ENCODE measurements around the gene ENPP7.

The ENPP7 gene

DNA sequence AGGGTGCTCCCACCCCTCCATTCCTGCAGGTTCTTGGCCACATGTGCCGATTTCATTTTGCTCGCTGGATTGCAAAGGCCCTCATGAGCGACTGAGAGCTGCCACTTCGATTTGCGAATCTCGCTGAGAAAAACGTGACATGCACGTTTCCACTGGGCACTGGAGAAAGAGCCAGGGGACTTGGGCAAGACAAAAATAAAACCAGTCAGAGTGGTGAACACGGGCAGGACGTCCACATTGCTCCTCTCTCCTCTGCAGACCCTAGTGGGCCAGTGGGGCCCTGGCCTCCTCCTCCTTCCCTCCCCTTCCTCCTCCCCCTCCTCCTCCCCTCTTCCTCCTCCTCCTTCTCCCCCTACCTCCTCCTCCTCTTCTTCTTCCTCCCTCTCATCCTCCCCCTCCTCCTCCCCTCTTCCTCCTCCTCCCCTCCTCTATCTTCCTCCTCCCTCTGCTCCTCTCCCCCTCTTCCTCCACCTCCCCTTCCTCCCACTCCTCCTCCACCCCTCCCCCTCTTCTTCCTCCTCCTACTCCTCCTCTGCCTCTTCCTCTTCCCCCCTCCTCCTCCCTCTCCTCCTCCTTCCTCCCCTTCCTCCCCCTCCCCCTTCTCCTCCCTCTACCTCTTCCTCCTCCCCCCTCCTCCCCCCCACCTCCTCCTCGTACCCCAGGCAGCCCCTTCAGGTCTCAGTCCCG is 28.1 kb upstream of the ENPP7 start:
- H3K36me3 ChIP-seq (ENCODE audit: control insufficient read depth, insufficient read depth, low read length): no peaks in the 10 kb centered on the region
- H3K27ac ChIP-seq (ENCODE audit: insufficient read depth, low read depth, low read length, poor library complexity, severe bottlenecking): no peak overlapping the region
- no peak overlapping the region for H3K4me3 ChIP-seq (ENCODE audit: insufficient read depth, low read depth, low read length)
- WGBS, 2 experiments: 83% methylated on average over 12 of the region's 12 CpGs
- peaks cover 8% of the 10 kb centered on the region for H3K4me1 ChIP-seq (ENCODE audit: control insufficient read depth, insufficient read depth, low read length)
- H3K9me3 ChIP-seq (ENCODE audit: control insufficient read depth, low read length): no peaks in the 10 kb centered on the region
- no peaks in the 10 kb centered on the region for H3K27me3 ChIP-seq (ENCODE audit: control insufficient read depth, insufficient read depth, low read length, poor library complexity, severe bottlenecking)

DNA sequence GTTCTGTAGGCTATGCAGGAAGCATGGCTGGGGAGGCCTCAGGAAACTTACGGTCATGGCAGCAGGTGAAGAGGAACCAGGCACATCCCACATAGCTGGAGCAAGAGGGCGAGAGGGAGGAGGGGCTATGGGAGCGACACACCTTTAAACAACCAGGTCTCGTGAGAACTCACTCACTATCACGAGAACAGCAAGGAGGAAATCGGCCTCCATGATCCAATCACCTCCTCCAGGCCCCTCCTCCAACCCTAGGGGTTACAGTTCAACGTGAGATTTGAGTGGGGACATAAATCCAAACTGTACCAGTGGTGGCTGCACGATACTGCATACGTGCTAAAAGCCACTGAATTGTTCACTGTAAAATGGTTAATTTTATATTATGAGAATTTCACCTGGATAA is 26.1 kb upstream of the ENPP7 start:
- WGBS, 2 experiments: 89 to 92% methylated on average over 9 of the region's 9 CpGs
- no peak overlapping the region for H3K4me3 ChIP-seq (ENCODE audit: insufficient read depth, low read depth, low read length)
- H3K27ac ChIP-seq (ENCODE audit: insufficient read depth, low read depth, low read length, poor library complexity, severe bottlenecking): no peak overlapping the region
- no peaks in the 10 kb centered on the region for H3K9me3 ChIP-seq (ENCODE audit: control insufficient read depth, low read length)
- peaks cover 9% of the 10 kb centered on the region for H3K4me1 ChIP-seq (ENCODE audit: control insufficient read depth, insufficient read depth, low read length)
- no peaks in the 10 kb centered on the region for H3K36me3 ChIP-seq (ENCODE audit: control insufficient read depth, insufficient read depth, low read length)
- no peaks in the 10 kb centered on the region for H3K27me3 ChIP-seq (ENCODE audit: control insufficient read depth, insufficient read depth, low read length, poor library complexity, severe bottlenecking)

DNA sequence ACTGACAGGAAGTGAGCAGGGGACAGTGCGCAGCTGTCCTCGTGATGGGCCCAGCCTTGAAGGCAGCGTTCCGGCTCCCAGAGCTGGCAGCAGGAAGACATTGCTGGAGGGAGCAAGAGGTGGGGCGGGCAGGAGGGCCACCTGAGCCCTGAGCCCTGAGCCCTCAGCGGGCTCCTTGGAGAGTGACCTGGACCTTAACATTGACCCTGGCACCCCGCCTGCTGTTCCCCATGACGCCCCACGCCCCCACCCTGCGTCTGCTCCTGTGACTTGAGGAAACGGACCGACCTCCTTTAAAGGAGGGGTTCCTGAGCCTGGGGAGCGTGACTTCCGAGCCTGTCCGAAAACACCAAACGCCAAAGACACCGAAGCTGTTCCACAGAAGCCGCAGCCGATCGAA is 25.1 kb upstream of the ENPP7 start:
- H3K27ac ChIP-seq (ENCODE audit: insufficient read depth, low read depth, low read length, poor library complexity, severe bottlenecking): no peak overlapping the region
- H3K27me3 ChIP-seq (ENCODE audit: control insufficient read depth, insufficient read depth, low read length, poor library complexity, severe bottlenecking): no peaks in the 10 kb centered on the region
- H3K36me3 ChIP-seq (ENCODE audit: control insufficient read depth, insufficient read depth, low read length): no peaks in the 10 kb centered on the region
- no peak overlapping the region for H3K4me3 ChIP-seq (ENCODE audit: insufficient read depth, low read depth, low read length)
- WGBS, 2 experiments: 94 to 95% methylated on average over 20 of the region's 20 CpGs
- H3K9me3 ChIP-seq (ENCODE audit: control insufficient read depth, low read length): no peaks in the 10 kb centered on the region
- H3K4me1 ChIP-seq (ENCODE audit: control insufficient read depth, insufficient read depth, low read length): peaks cover 9% of the 10 kb centered on the region

DNA sequence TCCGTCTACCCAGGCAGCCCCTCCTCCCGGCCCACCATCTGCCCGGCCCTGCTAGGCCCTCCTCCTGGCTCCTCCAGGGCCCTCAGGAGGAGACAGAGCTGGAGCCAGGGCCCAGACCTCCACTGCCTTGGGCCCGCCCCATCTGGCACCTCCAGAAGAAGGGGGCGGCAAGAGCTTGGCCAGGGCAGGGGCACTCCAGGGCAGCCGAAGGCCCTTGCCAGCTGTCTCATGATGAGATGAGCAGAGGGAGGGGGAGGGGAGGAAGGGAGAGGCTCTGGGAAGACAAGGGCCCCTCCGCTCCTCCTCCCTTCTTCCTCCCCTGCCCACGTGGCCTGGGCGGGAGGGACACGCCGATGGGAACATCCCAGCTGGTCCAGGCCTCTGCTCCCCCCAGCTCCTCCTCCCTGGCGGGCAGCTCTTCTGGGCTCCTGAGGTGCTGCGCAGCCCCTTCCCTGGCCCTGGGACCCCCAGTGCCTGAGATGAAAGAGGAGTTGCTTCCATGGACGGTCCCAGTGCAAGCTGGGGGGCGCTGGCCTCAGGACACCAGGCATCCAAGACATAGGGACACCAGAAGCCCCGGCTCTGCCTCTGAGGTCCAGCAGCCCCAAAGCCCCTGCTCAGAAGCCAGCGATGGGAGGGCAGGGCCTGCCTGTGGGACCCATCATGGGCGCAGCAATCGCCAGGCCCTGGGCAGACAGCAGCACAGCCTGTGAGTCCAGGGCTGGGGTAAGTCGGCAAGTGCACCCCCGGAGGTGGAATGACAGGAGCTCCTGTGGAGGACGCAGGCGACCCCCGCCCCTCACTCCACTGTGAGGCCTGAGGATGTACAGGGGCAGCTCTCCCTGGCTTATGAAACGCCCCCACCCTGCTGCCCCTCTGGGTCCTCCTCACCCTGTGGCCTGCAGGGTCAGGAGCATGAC is 23.6 kb upstream of the ENPP7 start:
- Histone ChIP-seq H3K4me1 (ENCODE audit: control insufficient read depth, insufficient read depth, low read length) (peaks cover 9% of the 10 kb centered on the region), H3K9me3 (ENCODE audit: control insufficient read depth, low read length) (no peaks in the 10 kb centered on the region), H3K27ac (ENCODE audit: insufficient read depth, low read depth, low read length, poor library complexity, severe bottlenecking) (no peak overlapping the region), H3K4me3 (ENCODE audit: insufficient read depth, low read depth, low read length) (no peak overlapping the region), H3K27me3 (ENCODE audit: control insufficient read depth, insufficient read depth, low read length, poor library complexity, severe bottlenecking) (no peaks in the 10 kb centered on the region), H3K36me3 (ENCODE audit: control insufficient read depth, insufficient read depth, low read length) (no peaks in the 10 kb centered on the region)
- 86 to 87% methylated on average over 25 of the region's 25 CpGs for WGBS, 2 experiments

DNA sequence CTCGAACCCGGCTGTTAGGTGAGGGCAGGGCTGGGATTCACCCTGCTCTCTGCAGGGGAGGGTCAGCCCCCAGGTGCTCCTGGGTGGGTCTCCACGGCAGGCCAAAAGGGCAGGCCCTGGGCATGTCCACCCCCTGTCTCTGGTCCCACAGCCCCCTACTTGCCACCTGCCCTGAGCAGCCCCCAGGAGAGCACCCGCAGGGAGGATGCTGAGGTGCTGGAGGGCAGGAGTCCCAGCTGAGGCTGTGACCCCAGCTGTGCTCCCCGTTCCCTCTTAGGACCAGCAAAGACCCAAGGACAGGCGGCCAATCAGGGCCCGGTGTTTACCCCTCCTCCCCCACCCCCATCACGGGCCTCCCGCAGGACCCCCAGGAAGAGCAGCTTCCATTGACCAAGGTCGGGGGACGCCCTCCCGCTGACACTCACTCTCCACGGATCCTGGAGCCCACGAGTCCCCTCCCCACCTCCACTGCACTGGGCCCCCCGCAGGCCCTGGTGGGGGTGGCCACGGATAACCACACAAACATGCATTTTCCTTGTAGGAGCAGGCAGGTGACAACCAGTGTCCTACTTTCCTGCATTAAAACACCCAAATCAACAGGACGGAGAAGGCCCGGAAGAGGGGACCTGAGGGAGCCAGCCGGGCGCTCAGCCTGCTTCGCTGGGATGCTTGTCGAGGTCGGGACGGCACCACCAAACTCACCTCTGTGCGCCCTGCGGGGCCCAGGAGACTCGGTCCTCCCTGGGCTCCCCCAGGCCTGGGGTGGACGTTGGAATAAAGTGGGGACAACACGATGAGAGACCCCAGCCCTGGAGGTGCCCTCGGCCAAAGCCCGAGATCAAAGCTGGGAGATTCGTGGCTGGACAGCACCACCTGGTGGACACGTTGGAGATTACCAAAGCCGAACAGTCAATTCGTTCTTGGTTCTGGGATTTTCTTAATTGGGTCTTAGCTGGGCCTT is 22.5 kb upstream of the ENPP7 start:
- Histone ChIP-seq H3K4me3 (ENCODE audit: insufficient read depth, low read depth, low read length) (no peak overlapping the region), H3K36me3 (ENCODE audit: control insufficient read depth, insufficient read depth, low read length) (no peaks in the 10 kb centered on the region), H3K4me1 (ENCODE audit: control insufficient read depth, insufficient read depth, low read length) (peaks cover 9% of the 10 kb centered on the region), H3K9me3 (ENCODE audit: control insufficient read depth, low read length) (no peaks in the 10 kb centered on the region), H3K27me3 (ENCODE audit: control insufficient read depth, insufficient read depth, low read length, poor library complexity, severe bottlenecking) (no peaks in the 10 kb centered on the region), H3K27ac (ENCODE audit: insufficient read depth, low read depth, low read length, poor library complexity, severe bottlenecking) (no peak overlapping the region)
- 40 to 41% methylated on average over 35 of the region's 35 CpGs for WGBS, 2 experiments

DNA sequence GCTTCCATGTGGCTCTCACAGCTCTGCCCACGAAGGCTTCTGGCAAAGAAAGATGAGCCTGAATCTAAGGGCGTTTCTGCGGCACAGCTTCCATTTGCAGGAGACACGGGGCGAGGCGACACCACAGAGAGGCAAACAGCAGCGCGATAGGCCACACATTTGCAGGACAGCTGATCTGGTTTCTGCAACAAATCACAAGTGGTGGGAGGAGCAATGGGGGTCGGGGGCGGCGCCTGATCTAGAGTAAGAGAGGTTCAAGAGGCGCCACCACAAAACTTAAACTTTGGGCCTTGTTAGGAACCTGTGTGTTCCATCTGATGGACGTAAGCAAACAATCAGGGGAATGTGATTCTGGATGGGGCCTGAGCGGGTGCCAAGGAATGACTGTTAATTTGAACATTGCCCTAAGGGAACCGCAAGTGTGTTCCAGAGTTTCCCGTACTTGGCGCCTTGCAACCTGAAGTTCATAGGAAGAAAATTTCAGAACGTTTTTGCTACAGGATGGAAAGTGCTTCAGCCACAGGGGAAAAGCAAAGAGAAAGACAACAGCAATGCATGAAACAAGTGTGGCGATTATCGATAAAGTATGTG is 18.9 kb upstream of the ENPP7 start:
- 90 to 91% methylated on average over 20 of the region's 20 CpGs for WGBS, 2 experiments
- Histone ChIP-seq H3K9me3 (ENCODE audit: control insufficient read depth, low read length) (no peaks in the 10 kb centered on the region), H3K4me1 (ENCODE audit: control insufficient read depth, insufficient read depth, low read length) (peaks cover 5% of the 10 kb centered on the region)

DNA sequence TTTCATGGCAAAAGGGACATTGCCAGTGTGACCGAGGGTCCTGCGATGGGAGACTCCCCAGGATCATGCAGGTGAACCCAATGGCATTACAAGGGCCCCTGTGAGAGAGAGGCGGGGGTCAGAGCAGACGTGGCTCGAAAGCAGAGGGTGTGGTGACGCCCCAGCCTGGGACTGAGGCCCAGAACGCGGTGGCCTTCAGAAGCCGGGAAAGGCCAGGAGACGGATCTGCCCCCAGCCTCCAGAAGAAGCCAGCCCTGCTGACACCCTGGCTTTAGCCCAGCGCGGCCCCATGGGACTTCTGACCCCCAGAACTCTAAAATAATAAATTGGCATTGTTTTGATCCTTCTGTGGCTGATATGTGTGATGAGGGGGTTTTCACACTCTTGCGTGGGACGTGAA is 17.4 kb upstream of the ENPP7 start:
- Histone ChIP-seq H3K4me3 (ENCODE audit: insufficient read depth, low read depth, low read length) (no peak overlapping the region), H3K36me3 (ENCODE audit: control insufficient read depth, insufficient read depth, low read length) (no peaks in the 10 kb centered on the region), H3K27ac (ENCODE audit: insufficient read depth, low read depth, low read length, poor library complexity, severe bottlenecking) (no peak overlapping the region), H3K9me3 (ENCODE audit: control insufficient read depth, low read length) (no peaks in the 10 kb centered on the region), H3K4me1 (ENCODE audit: control insufficient read depth, insufficient read depth, low read length) (no peaks in the 10 kb centered on the region), H3K27me3 (ENCODE audit: control insufficient read depth, insufficient read depth, low read length, poor library complexity, severe bottlenecking) (no peaks in the 10 kb centered on the region)
- WGBS, 2 experiments: 93% methylated on average over 14 of the region's 14 CpGs

More for the DNA sequence above, 18.9 kb upstream of the ENPP7 start:
- H3K36me3 ChIP-seq (ENCODE audit: control insufficient read depth, insufficient read depth, low read length): no peaks in the 10 kb centered on the region
- H3K27ac ChIP-seq (ENCODE audit: insufficient read depth, low read depth, low read length, poor library complexity, severe bottlenecking): no peak overlapping the region
- no peak overlapping the region for H3K4me3 ChIP-seq (ENCODE audit: insufficient read depth, low read depth, low read length)
- H3K27me3 ChIP-seq (ENCODE audit: control insufficient read depth, insufficient read depth, low read length, poor library complexity, severe bottlenecking): no peaks in the 10 kb centered on the region

DNA sequence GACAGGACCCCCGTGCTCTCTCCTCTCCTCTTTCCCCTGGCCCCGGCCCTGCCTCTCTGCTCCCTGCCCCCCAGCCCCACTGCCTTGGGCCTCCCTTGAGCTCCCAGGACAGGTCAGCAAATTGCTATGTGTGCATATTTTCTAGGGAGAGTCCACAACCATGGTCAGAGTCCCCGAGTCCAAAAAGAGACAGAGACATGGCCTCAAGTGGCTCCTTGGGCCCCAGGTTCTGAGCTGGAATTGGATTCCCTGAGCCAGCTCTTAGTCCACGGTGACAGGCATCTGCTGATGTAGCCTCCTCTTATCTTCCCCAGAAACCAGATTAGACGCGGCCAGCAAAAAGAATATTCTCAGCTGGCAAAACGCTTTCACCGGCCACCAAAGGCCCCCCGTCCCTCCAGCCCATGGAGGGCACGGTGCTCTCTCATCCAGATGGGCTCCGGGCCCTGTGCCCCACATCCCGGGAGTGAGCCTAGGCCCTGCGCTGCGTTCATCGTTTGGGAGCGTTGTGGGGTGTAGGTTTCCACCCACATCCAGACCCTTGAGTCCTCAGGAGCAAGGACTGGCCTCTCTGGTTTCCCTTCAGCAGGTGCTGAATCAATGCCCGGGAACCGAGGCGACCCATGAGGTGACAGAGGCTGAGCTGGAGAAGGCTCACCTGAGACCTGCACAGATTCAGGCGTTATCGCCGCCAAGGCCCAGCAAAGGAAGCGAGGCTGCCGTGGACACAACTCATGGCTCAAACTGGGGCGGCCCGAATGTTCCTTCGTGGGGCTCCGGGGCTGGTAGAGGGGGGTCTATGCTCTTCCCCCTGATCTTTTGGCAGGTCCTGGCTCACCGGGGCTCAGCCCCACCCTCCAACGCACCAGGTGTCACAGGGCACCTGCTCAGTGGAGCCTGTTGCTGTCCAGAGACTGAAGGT is 16.3 kb upstream of the ENPP7 start:
- H3K4me3 ChIP-seq (ENCODE audit: insufficient read depth, low read depth, low read length): no peak overlapping the region
- H3K36me3 ChIP-seq (ENCODE audit: control insufficient read depth, insufficient read depth, low read length): no peaks in the 10 kb centered on the region
- no peak overlapping the region for H3K27ac ChIP-seq (ENCODE audit: insufficient read depth, low read depth, low read length, poor library complexity, severe bottlenecking)
- no peaks in the 10 kb centered on the region for H3K4me1 ChIP-seq (ENCODE audit: control insufficient read depth, insufficient read depth, low read length)
- H3K9me3 ChIP-seq (ENCODE audit: control insufficient read depth, low read length): no peaks in the 10 kb centered on the region
- WGBS, 2 experiments: 90% methylated on average over 30 of the region's 30 CpGs
- no peaks in the 10 kb centered on the region for H3K27me3 ChIP-seq (ENCODE audit: control insufficient read depth, insufficient read depth, low read length, poor library complexity, severe bottlenecking)
